Measurements from ENCODE around the gene CDH4.
"Not testable (repeated sequence)": the region's sequence is repeated elsewhere in the genome, so short reads cannot be mapped to it uniquely, and the experiment has no call there.

CDH4 gene

DNA sequence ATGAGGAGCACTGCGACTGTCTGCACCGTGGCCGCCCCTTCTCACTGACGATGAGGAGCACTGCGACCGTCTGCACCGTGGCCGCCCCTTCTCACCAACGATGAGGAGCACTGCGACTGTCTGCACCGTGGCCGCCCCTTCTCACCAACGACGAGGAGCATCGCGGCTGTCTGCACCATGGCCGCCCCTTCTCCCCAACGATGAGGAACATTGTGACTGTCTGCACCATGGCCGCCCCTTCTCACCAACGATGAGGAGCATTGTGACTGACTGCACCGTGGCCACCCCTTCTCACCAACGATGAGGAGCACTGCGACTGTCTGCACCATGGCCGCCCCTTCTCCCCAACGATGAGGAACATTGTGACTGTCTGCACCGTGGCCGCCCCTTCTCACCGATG lies 696.0 kb downstream of the CDH4 start:
- DNase-seq, result not testable (repeated sequence)

GRCh38 chr20:61948586-61949362 lies 696.7 kb downstream of the CDH4 start:
- DNase-seq, result no peak

DNA sequence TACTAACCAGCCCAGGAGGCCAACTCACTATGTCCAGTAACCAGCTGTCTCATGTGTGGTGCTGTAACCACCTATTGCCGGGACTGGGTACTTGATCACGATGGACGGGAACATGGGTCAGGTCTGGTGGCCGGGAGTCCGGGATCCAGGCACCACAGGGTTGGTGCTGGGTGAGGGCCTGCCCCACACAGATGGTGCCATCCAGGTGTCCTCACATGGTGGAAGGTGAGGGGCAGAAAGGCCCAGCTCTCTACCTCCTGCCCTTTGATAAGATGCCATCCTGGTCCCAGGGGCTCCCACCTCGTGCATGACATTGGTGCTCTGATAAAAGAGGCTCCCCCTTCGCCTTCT lies 697.3 kb downstream of the CDH4 start:
- DNase-seq, result no peak

- no peak for DNase-seq
Measured at GRCh38 chr20:61949714-61950640, 697.9 kb downstream of the CDH4 start.

DNA sequence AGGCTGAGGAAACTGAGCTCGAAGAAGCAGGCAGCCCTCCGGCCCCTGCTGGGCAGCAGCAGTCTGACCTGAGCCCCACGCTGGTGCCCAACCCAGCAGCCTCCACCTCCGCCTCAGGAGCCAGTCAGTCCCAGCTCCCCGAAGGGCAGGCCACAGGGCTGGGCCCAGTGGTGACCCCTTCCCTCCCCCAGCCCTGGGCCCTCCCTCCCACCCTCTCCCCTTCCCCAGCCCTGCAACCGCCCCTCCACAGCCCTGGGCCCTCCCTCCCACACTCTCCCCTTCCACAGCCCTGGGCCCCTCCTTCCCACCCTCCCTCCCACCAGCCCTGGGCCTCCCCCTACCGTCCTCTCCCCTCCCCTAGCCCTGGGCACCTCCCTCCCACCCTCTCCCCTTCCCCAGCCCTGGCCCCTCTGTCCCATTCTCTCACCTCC lies 698.6 kb downstream of the CDH4 start:
- DNase-seq, result no peak

GRCh38 chr20:61951695-61952533 lies 699.9 kb downstream of the CDH4 start:
- no peak for DNase-seq

DNA sequence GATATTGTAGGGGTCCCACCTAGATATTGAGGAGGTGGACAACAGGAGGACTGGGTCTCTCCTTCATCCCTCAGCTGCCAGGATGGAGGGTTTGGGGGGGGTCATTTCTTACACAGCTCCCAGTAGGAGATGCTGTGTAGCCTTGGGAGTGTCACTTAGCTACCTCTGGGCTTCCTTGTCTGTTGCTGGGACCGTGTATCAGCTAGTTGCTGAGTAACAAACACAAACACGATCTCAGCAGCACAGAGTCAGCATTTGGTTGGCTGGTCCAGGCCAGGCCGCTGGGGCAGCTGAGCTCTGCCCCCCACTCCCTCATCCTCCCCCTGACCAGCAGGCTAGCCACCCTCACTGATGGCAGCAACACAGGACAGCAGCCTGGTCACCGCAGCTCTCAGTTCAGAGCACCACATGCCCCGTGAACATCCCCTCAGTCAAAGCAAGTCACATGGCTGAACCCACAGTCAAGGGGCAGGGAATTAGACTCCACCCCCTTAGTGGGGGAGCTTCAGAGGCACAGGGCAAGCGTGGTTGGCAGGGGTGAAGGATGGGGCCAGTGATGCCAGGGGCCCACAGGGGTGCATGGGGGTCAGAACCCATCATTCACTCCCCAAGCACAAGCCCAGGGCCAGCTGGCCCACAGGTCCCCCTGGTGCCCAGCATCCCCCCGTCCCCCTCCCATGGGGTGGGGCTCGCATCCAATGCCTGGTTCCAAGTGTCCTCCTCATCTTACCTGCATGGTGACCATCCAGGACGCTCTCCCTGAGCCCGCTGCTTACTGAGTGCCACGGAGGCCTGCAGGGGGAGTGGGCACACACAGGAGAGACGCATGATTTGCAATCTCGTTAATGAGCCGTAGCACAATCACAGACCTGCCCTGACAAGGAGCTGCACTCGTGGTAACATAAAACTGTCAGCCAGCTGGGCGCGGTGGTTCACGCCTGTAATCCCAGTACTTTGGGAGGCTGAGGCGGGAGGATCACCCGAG lies 701.3 kb downstream of the CDH4 start:
- no peak for DNase-seq

GRCh38 chr20:61954276-61955021 lies 702.4 kb downstream of the CDH4 start:
- no peak for DNase-seq

GRCh38 chr20:61955668-61956395 lies 703.8 kb downstream of the CDH4 start:
- DNase-seq, result no peak

DNA sequence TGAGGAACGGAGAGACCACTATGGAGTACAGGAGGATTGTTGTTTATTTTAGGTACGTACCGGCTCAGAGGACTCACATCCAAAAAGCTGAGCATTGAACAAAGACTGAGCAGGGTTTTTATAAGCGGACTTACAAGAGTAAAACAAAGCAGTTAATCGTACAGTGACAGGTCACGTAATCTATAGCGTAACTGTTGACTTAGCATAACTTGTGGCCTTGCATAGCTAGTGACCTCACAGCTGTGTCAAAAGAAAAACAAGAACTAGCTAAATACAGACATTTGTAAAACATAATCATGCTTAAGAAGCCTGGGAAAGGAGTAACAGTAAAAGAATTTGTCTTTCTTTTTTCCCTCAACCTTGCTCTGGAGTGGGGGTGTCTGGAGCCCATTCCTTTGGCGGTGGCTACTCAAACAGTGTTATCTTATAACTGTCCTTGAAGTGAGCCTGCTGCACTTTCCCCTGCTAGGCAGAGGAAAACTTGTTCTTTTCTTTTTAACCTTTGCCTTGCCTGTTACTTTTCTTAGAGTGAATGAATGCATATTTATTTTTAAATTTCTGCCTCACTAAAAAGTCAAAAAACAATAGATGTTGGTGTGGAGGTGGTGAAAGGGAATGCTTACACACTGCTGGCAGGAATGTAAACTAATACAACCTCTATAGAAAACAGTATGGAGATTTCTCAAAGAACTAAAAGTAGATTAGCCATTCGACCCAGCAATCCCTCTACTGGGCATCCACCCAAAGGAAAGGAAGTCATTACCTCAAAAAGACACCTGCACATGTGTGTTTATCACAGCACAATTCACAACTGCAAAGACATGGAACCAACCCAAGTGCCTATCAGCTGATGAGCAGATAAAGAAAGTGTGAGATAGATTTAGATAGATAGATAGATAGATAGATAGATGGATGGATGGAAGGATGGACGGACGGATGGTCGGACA lies 704.6 kb downstream of the CDH4 start:
- no peak for DNase-seq

DNA sequence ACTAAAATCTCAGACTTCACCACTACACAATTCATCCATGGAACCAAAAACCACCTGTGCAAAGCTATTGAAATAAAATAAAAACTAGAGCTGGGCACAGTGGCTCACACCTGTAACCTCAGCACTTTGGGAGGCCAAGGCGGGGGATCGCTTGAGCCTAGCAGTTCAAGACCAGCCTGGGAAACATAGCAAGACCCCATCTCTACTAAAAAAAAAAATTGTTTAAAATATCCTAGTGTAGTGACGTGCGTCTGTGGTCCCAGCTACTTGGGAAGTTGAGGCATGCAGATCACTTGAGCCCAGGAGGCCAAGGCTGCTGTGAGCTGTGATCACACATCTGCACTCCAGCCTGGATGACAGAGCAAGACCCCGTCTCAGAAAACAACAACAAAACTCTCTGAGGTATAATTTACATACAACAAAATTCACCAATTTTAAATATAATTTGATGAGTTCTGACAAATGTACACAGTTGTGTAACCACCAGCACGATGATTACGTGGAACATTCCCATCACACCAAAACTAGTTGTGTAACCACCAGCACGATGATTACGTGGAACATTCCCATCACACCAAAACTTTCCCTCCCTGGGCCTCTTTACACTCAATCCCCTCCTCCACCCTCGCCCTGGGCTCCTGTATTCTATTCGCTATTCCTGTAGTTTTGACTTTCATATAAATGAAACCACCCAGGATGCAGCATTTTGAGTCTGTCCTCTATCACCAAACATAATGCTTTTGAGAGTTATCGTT lies 706.1 kb downstream of the CDH4 start:
- no peak for DNase-seq

- no peak for DNase-seq
Measured at GRCh38 chr20:61958773-61959700, 707.0 kb downstream of the CDH4 start.

GRCh38 chr20:61960836-61961235 lies 708.8 kb downstream of the CDH4 start:
- DNase-seq, result no peak

GRCh38 chr20:61963149-61963548 lies 711.1 kb downstream of the CDH4 start:
- no peak for DNase-seq

- no peak for DNase-seq
Measured at GRCh38 chr20:61963885-61964674, 712.0 kb downstream of the CDH4 start.

Data from stimulated activated CD4-positive, alpha-beta T cell treated with anti-CD3 and anti-CD28 coated beads, Interleukin-4, amount 100 ng/mL, for 24 hours (primary cell).